GM12892 (cell line): ENCODE data around the gene MORC2. TPM values are rescaled to one million over a fixed set of nuclear protein-coding genes. Genes with fewer than 3 reads are reported as not detected.

Experiments used
- DNase-seq: peaks from one replicate; pipeline ENCODE4 v3.0.0; 2011; ENCODE audit not compliant: insufficient read length
- FAIRE-seq: peaks from 2 replicates; lab custom pipeline; 2011; peaks lifted over from hg19 to GRCh38; lab: Jason Lieb, UNC
- POLR2A ChIP-seq: IDR thresholded peaks from 2 replicates; pipeline ENCODE4 v1.6.1; 2011; ENCODE audit warnings: low read depth, low read length, control low read depth
- POLR2AphosphoS5 ChIP-seq: IDR thresholded peaks from 2 replicates; pipeline ENCODE4 v1.6.1; 2011; ENCODE audit warnings: low read depth, low read length, control low read depth
- TAF1 ChIP-seq: IDR thresholded peaks from 2 replicates; pipeline ENCODE4 v1.6.1; 2011; ENCODE audit warnings: low read depth, mild to moderate bottlenecking, control low read depth, low read length, borderline replicate concordance
- polyA plus RNA-seq: library from polyadenylated mRNA; unstranded; fragments of >200 nt; gene quantifications from one replicate; pipeline ENCODE4 v1.2.1, GENCODE V29; 2012; ENCODE audit warnings: missing spikeins, inconsistent platforms; ENCODE audit not compliant: missing spikeins

MORC2 gene
- 9.0 TPM for polyA plus RNA-seq

DNA sequence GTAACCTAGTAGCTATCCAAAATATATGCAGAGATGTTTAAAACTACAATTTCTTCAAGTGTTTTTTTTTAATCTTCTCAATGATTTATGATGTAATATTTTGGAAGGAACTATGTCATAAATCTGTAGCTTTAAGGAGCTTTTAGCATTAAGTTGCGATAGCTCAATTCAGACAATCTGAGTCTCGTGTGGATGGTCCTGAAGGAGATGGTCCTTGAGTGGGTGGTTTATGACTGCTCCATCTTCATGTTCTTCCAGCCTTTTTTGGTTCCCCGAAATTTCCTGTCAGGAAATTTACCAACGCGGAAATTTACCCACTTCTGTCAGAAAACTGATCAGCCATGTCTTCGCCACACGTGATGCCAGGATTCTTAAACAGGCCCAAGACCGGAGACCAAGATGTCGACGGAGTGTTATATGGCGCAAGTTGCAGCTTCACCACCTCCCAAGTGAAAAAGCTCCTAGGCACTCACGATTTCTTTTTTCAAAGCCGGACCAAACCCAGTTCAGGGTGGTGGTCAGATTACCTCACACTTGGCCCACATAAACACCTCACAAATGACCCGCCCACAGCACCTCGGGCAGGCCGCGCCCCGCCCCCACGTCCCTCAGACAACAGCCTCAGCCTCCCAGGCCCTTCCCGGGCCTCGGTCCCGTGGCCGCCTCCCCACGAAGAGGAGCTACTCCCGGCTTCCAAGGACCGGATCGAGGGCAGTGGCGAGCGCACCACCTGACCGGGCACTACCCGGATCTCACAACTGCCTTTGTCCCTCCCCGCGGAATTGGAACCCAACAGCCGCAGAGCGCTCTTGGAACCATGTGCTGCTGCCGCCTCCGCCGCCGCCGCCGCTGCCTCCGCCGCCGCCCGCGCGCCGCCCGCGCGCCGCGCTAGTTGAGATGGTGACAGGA, at the start of gene MORC2:
TSS of gene MORC2 (minus strand) at position 760 of the 909 bp plus-strand sequence. CDS start 885 bp downstream, outside the sequence.
- no peak for TF ChIP-seq TAF1
- TF ChIP-seq POLR2AphosphoS5: no peak; the same call in 1 of the 2 replicates
- TF ChIP-seq POLR2A: no peak
- DNase-seq: peak; percentile 35
- no peak for FAIRE-seq

DNA sequence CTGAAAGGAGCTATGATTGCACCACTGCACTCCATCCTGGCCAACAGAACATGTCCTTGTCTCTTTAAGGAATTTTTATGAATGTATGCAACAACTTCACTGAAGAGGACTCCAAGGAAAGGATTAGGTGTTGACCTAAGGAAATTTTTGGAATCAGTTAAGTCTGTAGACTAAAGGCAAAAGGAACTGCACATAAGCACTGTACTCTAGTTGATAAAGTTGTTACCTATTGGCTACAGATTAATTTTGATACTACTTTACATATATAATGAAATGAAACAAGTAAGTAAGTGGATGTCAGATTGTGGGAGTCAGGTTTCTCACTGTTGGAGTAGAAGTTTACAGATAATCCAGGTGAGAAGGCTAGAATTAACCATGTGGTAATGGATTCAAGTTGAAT, 37.0 kb upstream of the MORC2 start:
- FAIRE-seq (no peak), DNase-seq (no peak)
- TF ChIP-seq POLR2AphosphoS5: no peak
- no peak for TF ChIP-seq TAF1
- no peak for TF ChIP-seq POLR2A

DNA sequence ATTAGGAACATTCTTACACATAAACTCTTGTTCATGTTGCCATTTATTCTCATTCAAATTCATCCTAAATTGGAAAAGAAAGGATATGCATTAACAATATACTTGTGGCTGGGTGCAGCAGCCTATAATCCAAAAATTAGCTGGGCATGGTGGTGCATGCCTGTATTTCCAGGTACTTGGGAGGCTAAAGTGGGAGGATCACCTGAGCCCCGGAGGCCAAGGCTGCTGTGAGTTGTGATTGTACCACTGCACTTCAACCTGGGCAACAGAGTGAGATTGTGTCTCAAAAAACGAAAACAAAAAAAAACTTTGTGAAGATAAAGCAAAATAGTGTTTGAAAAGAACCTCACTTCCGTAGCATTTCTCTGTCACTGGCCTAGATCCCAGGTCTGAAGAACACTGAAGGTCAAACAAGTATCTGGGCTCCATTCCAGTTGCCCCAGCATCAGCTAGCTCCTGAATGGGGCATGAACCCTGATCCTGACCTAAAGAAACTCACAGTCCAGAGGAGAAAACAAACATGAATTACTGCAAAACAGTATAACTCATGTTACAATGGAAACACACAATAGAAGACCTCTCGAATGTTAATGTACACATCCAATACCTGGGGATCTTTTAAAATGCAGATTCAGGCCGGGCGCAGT, 32.7 kb upstream of the MORC2 start:
- FAIRE-seq (no peak), DNase-seq (no peak)
- TF ChIP-seq POLR2A (no peak), POLR2AphosphoS5 (no peak), TAF1 (no peak)

DNA sequence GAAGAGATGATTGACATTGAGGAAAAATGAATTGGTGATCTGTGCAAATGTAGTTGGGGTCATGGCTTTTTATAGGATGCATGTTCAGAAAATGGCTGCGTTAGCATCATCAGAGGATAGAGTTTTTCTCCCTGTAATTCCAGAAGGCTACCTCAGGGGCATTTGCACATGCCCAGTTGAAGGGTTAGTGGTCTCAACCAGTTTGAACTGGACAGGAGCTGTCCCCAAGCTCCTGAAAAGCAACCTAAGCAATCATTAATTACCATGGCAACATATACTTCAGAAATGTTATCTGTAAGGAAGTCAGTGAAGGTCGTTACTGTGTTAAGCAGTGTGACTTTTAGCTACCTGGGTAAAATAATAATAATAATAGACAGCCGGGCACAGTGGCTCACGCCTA, 29.8 kb upstream of the MORC2 start:
- no peak for FAIRE-seq
- DNase-seq: no peak

DNA sequence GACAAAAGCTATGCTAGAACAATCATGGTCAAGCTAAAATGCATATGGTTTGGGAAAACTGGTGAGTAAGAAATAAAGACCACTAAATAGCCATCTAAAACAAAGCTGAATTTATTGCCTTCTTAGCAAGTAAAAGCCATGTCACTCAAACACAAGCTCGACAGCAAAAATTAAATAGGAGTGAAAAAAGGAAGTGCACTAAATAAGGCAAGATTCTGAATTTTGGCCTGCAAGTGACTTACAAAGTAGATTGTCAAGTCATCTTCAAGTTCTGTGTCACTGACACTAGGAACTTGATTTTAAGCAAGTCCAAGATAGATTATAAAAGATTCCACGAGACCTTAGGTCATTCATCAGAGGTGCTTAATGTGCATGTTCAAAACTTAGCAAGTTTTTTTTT, 27.9 kb upstream of the MORC2 start:
- FAIRE-seq (no peak), DNase-seq (no peak)

More for the DNA sequence above, 29.8 kb upstream of the MORC2 start:
- TF ChIP-seq TAF1 (no peak), POLR2A (no peak), POLR2AphosphoS5 (no peak)

DNA sequence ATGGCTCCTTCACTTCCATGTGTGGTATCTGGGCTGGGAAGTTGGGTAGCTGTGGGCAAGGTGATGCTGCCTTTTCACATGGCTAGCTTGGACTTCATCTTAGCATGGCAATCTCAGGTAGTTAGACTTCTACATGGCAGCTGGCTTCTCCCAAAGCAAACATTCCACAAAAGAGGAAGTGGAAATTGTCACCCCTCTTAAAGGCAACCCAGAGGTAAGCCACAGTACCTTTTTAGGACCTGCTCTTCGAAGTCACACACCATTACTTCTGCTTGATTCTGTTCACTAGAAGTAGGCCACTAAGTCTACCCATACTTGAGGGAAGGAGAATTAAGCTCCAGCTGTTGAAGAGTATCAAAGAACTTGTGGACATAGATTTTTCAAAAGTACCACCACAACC, 26.4 kb upstream of the MORC2 start:
- TF ChIP-seq TAF1 (no peak), POLR2AphosphoS5 (no peak), POLR2A (no peak)
- FAIRE-seq (no peak), DNase-seq (no peak)

More for the DNA sequence above, 27.9 kb upstream of the MORC2 start:
- TF ChIP-seq TAF1 (no peak), POLR2AphosphoS5 (no peak), POLR2A (no peak)

DNA sequence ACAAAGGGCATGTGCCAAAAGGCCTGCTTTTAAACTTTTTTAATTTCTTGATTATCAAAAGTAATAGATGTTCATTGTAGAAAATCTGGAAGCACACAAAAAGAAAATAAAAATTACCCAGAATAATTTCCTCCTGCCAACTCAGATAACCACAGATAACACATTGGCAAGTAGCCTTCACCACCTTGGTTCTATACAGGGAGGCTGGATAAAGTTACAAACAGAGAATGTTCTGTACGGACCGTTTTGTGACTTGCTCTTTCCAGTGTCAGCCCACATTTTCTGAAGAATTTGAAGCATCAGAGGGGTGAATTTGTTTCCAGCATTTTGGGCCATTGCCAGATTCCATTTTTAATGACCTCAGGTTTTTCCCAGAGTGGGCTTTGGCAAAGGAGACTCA, 24.0 kb upstream of the MORC2 start:
- FAIRE-seq (no peak), DNase-seq (no peak)
- TF ChIP-seq POLR2A: no peak
- no peak for TF ChIP-seq TAF1
- no peak for TF ChIP-seq POLR2AphosphoS5

DNA sequence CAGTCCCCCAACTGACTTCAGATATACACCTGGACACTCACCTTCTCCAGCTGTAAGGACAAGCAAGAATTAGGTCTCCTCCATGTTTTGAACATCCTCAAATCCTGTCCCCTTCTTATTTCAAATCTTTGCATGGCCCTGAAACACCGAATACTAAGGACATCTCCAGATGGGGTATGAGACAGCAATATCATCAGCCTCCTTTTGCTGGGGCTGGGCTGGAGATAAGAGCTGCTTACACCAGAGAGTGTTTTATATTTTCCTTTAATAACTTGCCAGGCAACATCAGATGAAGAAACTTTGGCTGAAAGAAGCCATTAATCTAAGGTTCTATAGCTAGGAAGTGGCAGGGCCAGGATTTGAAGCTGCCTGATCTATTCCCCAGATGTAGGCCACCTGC, 22.1 kb upstream of the MORC2 start:
- TF ChIP-seq POLR2A: no peak
- TF ChIP-seq TAF1: no peak
- TF ChIP-seq POLR2AphosphoS5: no peak
- DNase-seq (no peak), FAIRE-seq (no peak)

DNA sequence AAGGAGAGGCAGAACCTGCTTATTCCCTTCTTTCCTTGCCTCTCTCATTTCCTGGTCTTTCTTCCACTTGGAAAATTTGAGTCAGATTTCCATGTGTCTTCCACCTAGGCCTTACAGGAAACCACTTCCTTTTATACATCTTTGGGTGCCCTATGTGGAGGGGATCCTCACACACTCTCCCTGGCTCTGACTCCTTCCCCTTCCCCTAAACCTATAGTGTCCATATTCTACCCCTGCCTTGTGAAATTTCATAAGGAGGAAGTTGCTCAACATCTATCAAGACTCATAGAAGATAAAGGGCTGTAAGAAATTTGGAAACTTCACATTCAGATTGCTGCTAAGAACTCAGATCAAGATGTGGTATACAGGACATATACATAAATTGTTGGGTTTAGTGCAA, 20.9 kb upstream of the MORC2 start:
- no peak for FAIRE-seq
- no peak for DNase-seq
- no peak for TF ChIP-seq TAF1
- no peak for TF ChIP-seq POLR2AphosphoS5
- TF ChIP-seq POLR2A: no peak

DNA sequence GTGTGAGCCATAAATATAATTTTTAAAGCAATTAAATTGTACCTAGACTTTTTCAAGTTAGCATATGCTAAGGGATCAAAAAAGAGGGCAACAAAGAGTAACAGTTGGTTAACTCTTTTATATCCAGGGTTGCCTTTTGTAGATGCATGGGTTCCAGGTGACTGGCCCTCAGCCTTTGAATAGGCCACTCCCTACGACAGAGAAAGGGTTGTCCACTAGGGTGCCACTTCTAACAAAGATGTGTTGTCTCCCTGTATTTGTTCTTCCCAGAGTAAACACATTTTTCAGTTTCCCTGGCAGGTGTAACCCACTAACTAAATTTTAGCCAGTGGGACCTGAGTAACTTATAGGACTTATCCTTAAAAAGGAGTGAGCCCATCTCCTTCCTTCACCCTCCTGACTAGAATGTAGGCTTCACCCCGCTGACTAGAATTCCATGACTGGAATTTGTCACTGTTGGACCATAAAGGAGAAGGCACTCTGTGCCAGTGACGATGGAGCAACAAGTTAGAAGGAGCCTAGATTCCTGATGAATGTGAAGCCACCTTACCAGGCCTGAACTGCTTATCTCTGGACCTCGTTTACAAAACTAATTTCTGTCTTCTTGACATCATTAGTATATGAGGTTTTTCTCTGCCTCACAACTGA, 17.1 kb upstream of the MORC2 start:
- DNase-seq: no peak
- TF ChIP-seq POLR2A (no peak), TAF1 (no peak), POLR2AphosphoS5 (no peak)

DNA sequence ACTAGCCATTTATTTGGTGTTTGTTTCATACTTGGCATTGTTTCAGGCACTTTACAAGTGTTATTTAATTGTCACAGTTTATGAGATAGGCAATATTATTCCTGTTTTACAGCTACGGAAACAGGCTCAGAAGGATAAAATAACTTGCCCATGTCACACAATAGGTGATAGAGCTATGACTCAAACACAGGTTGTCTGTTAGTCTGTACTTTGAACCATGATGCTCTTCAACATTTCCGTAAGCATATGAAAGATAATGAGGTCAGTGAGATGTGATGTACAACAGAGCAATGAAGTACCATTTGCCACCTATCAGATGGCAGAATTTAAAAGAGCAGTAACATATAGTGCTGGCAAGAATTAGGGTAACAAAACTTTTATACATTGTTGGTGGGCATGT, 15.7 kb upstream of the MORC2 start:
- FAIRE-seq (no peak), DNase-seq (no peak)
- TF ChIP-seq TAF1 (no peak), POLR2A (no peak), POLR2AphosphoS5 (no peak)

More for the DNA sequence above, 17.1 kb upstream of the MORC2 start:
- no peak for FAIRE-seq

DNA sequence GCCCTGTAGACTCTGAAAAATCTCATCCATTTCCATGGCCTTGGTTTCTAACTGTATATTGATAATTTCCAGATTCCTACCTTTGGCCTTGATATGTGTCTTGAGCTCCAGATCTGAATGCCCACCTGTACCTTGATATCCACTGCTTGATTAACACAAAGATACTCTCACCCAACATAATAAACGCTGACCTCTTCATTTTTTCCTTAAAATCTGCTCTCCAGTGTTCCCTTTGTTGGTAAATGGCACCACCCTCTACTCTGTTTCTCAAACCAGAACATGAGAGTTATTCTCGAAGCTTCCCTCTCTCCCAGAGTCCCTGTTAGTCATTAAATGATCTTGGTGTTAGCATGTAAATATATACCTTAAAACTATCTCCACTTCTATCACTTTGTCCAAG, 13.9 kb upstream of the MORC2 start:
- TF ChIP-seq POLR2A: no peak
- no peak for TF ChIP-seq POLR2AphosphoS5
- no peak for TF ChIP-seq TAF1
- DNase-seq: no peak
- FAIRE-seq: no peak
